Osteocyte (in vitro differentiated cells): Measurements from ENCODE around the gene ZNF135. TPM values are rescaled to one million over a fixed set of nuclear protein-coding genes. Genes with fewer than 3 reads are reported as not detected.
A peak's percentile ranks its signal among the peaks of the same experiment; 100 is the strongest.

Experiments
- DNase-seq: peaks from one replicate; pipeline ENCODE4 v3.0.0; 2021; ENCODE audit warnings: mixed read lengths; ENCODE audit not compliant: unreplicated experiment; ENCODE audit errors: extremely low spot score
- H3K27ac Mint-ChIP-seq: one replicate; pipeline ENCODE4 v1.8.0; 2021; ENCODE audit warnings: mild to moderate bottlenecking, mixed read lengths; ENCODE audit not compliant: unreplicated experiment
- H3K27me3 Mint-ChIP-seq: one replicate; pipeline ENCODE4 v1.8.0; 2021; ENCODE audit warnings: mixed read lengths; ENCODE audit not compliant: unreplicated experiment
- H3K36me3 Mint-ChIP-seq: one replicate; pipeline ENCODE4 v1.8.0; 2021; ENCODE audit warnings: mixed read lengths; ENCODE audit not compliant: unreplicated experiment
- H3K4me1 Mint-ChIP-seq: one replicate; pipeline ENCODE4 v1.8.0; 2021; ENCODE audit warnings: mixed read lengths; ENCODE audit not compliant: unreplicated experiment
- H3K4me3 Mint-ChIP-seq: one replicate; pipeline ENCODE4 v1.8.0; 2021; ENCODE audit warnings: mild to moderate bottlenecking, moderate library complexity, mixed read lengths; ENCODE audit not compliant: unreplicated experiment
- H3K9me3 Mint-ChIP-seq: one replicate; pipeline ENCODE4 v1.8.0; 2021; ENCODE audit warnings: mixed read lengths; ENCODE audit not compliant: unreplicated experiment
- total RNA-seq: library from RNA; stranded (reverse); gene quantifications from 2 replicates; pipeline ENCODE4 v1.2.1, GENCODE V29; 2021
- TF ChIP-seq, protein P1 (sequence below): fragments of 200-600 bp; sonication (generic); IDR thresholded peaks from 2 replicates; pipeline ENCODE4 v1.5.0; 2021; ENCODE audit warnings: antibody characterized with exemption, mild to moderate bottlenecking, moderate library complexity

ZNF135 gene
- total RNA-seq, 1 donor from 2014 or later = 5.9 TPM

DNA sequence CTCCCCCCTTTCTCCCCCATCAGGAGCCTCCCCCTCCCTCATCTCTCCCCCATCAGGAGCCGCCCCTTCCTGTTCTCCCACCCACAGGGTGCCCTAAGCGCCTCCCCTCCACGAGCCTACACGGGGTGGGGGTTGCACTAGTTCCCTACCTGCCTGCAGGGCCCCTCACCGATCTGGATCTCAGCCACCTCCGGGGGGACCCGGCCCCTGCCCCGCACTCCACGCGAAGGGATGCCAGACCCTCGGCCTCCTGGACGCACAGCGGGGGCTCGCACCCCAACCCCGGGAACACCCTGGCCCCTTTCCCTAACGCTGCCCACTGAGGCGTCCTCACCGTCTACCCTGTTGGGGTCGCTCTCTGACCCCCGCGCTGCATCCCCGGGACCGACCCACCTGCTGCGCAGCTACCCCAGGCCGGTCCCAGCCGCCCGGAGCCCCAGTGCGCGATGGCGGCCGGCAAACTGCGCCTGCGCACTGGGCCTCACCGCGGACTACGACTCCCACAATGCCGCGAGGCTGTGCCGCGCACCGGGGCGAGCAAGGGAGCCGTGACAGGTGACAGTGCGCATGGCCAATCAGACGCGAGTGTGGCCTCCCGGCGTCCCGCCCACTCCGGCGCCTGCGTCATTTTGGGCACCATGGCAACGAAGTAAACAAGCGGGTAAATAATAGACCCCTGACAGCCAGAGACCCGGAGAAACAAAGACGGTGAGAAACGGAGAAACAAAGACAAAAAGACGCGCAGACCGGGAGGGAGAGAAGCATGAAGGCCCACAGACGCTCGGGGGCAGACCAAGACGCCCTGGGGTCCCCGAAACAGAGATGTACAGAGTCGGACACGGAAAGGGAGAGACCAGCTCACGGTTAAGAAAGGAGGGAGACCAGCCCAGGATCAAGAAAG lies 38.9 kb downstream of the ZNF135 start, which contains the start of gene ZSCAN18:
TSS of gene ZSCAN18 (minus strand) at position 451 of the 901 bp plus-strand sequence. CDS start 7,964 bp downstream, outside the sequence.
- H3K27me3 Mint-ChIP-seq = no peaks in the 10 kb centered on the region
- peaks cover 9% of the 10 kb centered on the region for H3K4me1 Mint-ChIP-seq
- H3K36me3 Mint-ChIP-seq = peaks cover 15% of the 10 kb centered on the region
- peak; percentile 100 for DNase-seq
- peak within 1 kb of the TSS; percentile 100 for H3K27ac Mint-ChIP-seq
- H3K4me3 Mint-ChIP-seq = peak within 1 kb of the TSS; percentile 93
- H3K9me3 Mint-ChIP-seq = peaks cover 6% of the 10 kb centered on the region
- TF ChIP-seq, protein P1, sequence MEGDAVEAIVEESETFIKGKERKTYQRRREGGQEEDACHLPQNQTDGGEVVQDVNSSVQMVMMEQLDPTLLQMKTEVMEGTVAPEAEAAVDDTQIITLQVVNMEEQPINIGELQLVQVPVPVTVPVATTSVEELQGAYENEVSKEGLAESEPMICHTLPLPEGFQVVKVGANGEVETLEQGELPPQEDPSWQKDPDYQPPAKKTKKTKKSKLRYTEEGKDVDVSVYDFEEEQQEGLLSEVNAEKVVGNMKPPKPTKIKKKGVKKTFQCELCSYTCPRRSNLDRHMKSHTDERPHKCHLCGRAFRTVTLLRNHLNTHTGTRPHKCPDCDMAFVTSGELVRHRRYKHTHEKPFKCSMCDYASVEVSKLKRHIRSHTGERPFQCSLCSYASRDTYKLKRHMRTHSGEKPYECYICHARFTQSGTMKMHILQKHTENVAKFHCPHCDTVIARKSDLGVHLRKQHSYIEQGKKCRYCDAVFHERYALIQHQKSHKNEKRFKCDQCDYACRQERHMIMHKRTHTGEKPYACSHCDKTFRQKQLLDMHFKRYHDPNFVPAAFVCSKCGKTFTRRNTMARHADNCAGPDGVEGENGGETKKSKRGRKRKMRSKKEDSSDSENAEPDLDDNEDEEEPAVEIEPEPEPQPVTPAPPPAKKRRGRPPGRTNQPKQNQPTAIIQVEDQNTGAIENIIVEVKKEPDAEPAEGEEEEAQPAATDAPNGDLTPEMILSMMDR = no peak

DNA sequence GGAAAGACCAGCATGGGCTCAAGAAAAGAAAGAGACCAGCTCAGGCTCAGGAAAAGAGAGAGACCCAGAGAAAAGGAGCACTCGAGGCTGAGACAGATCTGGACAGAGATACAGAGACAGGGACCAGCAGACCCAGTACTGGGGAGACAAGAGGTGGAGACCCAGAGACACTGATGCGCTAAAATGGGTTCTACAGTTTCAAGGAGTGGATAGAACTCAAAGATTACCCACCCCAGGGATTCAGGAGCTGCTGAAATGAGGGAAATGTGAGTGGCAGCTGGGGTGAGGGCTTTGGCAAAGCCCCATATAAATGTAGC lies 39.6 kb downstream of the ZNF135 start:
- no peak for DNase-seq
- peak overlapping the region; percentile 100 for H3K27ac Mint-ChIP-seq
- TF ChIP-seq, protein P1 = no peak
- H3K36me3 Mint-ChIP-seq = peaks cover 11% of the 10 kb centered on the region
- peak overlapping the region; percentile 93 for H3K4me3 Mint-ChIP-seq
- H3K4me1 Mint-ChIP-seq = peaks cover 9% of the 10 kb centered on the region
- H3K27me3 Mint-ChIP-seq = no peaks in the 10 kb centered on the region
- peaks cover 12% of the 10 kb centered on the region for H3K9me3 Mint-ChIP-seq

DNA sequence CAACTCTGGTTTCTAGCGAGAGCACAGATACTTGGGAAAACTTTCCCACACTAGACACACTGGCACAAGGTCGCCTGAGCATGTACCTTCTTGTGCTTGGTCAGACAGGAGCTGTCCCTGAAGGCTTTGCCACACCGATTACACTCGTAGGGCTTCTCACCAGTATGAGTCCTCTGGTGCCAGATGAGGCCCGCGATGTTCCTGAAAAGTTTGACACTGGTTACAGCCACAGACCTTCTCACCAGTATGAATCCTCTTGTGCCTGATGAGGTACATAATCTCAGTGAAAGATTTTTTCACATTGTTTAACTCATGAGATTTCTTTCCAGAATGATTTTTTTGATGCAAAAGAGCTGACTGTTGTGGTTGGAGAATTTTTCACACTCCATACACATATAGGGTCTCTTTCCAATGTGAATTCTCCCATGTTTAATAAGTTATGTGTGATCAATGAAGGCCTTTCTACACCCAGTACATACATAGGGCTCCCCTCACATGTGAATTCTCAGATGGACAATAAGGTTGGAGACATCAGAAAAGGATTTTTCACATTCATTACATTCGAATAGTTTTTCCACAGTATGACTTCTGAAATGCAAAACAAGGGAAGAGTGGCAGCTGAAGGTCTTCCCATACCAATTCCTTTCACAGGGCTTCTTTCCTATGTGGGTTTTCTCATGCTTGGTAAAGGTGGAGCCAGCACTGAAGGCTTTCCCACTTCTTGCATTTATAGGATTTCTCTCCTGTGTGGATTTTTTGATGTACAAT lies 48.9 kb downstream of the ZNF135 start:
- Mint-ChIP-seq H3K27ac (no peak overlapping the region), H3K27me3 (no peaks in the 10 kb centered on the region), H3K36me3 (peaks cover 3% of the 10 kb centered on the region), H3K4me3 (no peak overlapping the region), H3K4me1 (no peaks in the 10 kb centered on the region), H3K9me3 (peaks cover 42% of the 10 kb centered on the region)
- TF ChIP-seq, protein P1 = no peak
- DNase-seq = no peak

DNA sequence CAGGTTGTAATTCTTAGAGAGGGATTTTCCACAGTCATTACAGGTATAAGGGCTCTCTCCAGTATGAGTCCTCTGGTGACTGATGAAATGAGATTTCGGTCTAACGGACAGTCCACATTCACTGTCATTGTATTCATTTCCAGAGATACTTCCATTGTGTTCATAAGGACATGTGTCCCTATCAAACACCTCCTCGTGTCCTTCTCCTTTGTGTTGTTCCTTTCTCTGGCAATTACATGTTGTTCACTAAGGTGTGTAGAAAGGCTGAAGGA lies 49.4 kb downstream of the ZNF135 start:
- Mint-ChIP-seq H3K27ac (no peak overlapping the region), H3K27me3 (no peaks in the 10 kb centered on the region), H3K36me3 (peaks cover 3% of the 10 kb centered on the region), H3K4me3 (no peak overlapping the region), H3K9me3 (peaks cover 42% of the 10 kb centered on the region), H3K4me1 (no peaks in the 10 kb centered on the region)
- DNase-seq = no peak
- TF ChIP-seq, protein P1 = no peak
